Measurements from ENCODE around the gene PNLIP.

The PNLIP gene

DNA sequence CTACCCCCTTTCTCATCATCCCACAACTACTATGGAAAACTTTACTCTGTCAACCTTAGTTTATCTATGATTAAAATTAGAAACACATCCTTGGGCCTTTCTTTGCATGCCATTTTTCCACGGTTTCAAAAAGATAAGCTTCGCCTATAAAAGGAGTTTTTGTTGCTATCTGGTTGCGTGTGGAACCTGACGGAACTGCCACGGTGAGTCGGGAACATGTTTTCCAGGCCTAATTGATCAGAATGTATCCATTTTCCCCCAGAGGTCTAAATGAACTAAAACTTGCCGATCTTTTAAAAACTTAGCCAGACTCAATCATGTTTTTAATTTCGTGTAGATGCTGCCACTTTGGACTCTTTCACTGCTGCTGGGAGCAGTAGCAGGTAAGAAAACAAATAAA, at the start of gene PNLIP:
Gene PNLIP, plus strand, starts transcription at position 176 of the 400 bp plus-strand sequence. Its CDS starts 162 bp downstream, at position 338.
- no peak for DNase-seq

- no peak for DNase-seq
These were observed 40.9 kb upstream of the PNLIP start for GRCh38 chr10:116504786-116505185.

DNA sequence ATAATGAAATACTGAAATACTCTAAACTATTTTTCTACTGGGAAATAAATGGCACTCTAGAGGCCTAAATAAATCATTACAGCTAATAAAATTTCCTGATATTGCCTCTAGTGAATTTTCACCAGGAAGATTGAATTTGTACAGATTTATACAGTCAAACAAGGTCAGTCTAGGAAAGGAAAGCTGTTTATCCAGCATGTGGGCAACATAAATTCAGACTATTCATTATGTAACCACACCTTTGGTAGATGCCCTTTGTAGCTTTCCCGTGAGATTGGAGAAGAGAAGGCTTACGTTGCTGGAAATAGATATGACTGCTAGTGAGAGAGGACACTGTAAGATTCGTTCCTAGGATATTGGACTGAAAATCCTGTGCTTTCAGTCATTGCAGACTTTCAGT, 35.2 kb upstream of the PNLIP start:
- no peak for DNase-seq

- DNase-seq, result no peak
These were observed 34.4 kb upstream of the PNLIP start for GRCh38 chr10:116511365-116511764.

- no peak for DNase-seq
These were observed 24.1 kb upstream of the PNLIP start for GRCh38 chr10:116521424-116522290.

GRCh38 chr10:116522803-116523381, 22.8 kb upstream of the PNLIP start:
- no peak for DNase-seq

DNA sequence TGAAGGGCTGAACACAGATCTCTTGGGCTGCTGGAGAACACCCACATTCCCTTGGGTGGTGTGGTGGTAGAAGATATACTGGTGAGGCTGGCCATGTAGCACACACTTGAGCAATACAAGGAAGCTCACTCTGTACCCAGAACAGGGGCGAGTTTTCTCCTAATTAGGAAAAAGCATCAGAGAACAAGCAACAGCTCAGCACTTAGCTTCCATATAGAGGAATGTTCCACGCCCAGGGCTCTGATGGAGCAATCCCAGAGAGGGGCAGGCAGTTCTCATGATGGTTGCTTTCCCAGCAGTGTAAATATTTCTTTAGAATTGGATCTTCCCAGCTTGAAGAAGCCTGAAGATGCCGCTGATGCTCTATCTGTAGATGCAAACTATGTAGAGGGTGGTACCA, 21.0 kb upstream of the PNLIP start:
- DNase-seq, result no peak

DNA sequence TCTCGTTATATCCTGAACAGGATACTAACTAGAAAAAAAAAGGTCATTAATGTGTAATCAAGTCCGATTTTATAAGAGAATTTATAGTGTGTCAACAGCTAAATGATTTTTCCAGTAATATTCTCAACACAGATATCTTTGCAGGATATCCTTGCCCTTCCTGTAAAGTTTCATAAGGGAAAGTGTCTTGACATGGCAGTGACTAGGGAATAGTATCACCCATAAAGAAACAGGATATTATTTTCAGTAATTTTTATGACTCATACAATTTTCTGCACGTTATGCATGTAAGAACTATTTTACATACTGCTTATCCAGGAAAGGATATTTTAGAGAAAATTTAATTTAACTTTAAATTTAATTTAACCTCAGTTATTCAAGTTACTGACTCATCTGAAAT, 19.5 kb upstream of the PNLIP start:
- DNase-seq, result no peak

- no peak for DNase-seq
These were observed 8.9 kb upstream of the PNLIP start for GRCh38 chr10:116536810-116537209.

DNA sequence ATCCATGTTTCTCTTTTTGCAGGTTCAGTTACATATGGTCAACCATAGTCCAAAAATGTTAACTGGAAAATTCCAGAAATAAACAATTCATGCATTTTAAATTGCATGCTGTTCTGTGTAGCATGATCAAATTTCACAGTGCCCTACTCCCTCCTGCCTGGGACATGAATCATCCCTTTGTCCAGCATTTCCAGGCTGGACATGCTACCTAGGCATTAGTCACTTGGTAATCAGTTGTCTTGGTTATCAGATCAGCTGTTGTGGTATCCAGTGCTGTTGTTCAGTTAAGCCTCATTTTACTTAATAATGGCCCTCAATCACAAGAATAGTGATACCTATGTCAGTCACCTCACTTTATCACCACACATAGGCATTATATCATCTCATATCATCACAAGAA, 7.3 kb upstream of the PNLIP start:
- no peak for DNase-seq

DNA sequence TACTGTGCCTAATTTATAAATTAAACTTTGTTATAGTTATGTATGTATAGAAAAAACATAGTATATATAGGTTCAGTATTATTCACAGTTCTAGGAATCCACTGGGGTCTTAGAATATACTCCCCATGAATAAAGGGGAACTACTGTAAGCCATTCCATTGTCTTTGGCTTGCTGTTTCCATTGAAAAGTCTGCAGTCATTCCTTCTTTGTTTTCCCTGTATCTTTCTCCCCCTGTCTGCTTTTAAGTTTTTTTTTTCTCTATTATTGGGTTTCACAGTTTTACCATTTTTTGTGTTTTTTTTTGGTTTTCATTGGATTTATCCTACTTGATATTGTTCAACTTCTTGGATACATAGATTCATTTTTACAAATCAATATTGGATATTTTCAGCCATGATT, 6.7 kb upstream of the PNLIP start:
- DNase-seq, result no peak

GRCh38 chr10:116540814-116541213, 4.9 kb upstream of the PNLIP start:
- DNase-seq, result no peak

DNA sequence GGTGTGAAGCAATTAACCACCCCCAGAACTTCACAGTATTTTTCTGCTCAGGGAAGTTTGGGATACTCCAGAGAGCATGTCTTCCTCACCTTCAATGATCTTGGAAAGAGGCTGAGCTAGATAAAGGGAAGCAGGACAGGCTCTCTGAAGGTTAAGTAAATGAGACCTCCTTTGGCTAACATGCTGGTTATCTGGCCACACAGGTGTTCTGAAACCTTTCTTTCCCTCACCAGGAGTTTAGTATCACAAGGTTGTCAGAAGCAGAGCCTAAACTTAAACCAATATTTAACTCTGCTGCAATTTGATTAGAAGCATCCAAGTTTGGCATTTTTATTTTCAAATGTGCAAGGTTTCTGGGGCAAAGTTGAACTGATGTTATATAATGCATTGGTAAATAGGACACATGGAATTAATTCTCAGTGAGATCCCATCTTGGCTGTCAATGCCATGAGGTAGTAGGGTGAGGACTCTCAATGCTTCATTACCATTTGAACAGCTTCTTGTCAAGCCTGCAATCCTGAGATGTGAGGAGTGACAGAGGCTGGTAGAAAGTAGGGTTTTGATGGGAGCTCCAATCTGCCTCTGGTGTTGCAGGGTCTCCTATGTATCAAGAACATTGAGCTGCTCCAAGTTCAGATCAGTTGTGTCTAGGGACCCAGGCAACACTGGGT, 3.6 kb upstream of the PNLIP start:
- no peak for DNase-seq

GRCh38 chr10:116545122-116545521, 609 bp upstream of the PNLIP start:
- no peak for DNase-seq

GRCh38 chr10:116548301-116548700, 2.6 kb downstream of the PNLIP start:
- no peak for DNase-seq

DNA sequence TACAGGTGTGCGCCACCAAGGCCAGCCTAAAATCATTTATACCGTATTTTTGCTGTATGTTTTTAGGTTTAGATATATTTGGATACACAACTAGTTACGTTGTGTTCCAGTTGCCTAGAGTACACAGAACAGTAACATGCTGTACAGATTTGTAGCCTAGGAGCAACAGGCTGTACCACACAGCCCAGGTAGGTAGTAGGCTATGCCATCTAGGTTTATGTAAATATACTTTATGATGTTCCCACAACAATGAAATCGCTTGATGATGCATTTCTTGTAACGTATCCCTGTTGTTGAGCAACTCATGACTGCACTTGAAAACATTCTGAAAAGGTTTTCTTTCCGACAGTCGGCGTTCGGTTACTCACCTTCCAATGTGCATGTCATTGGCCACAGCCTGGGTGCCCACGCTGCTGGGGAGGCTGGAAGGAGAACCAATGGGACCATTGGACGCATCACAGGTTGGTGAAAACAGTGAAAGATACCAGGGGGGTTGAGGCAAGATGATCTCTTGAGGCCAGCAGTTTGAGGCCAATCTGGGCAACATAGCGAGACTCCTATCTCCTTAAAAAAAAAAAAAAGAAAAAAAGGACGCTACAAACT, 7.7 kb downstream of the PNLIP start:
- no peak for DNase-seq

GRCh38 chr10:116554628-116555027, 8.9 kb downstream of the PNLIP start:
- DNase-seq, result no peak

- no peak for DNase-seq
These were observed 10.1 kb downstream of the PNLIP start for GRCh38 chr10:116555880-116556279.

DNA sequence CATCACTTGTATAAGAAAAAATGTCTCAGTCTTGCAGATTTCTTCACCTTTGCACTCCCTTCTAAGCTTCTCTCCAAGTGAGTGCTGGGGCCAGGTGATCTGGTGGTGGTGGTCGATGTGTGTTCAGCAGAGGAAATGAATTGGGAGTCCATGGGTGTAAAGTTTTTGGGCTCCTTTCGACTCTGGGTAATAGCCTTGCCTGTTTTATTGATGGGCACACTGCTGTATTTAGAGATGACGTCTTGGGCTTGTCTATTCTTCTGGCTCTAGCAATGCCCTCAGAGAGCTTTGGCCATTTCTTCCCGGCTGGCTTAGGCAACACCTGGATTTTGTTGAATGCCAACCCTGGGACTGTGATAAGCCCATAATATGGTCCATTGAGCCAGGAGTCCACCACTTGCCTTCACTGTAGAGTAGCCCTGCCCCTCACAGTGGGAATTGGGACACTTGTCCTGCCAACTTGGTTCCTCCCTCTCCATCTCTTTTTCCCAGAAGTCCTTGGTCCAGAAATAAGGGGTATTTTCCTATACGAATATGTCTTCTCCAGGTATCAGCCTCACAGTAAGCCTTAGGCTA, 11.7 kb downstream of the PNLIP start:
- DNase-seq, result no peak

- no peak for DNase-seq
These were observed 19.8 kb downstream of the PNLIP start for GRCh38 chr10:116565534-116565933.

DNA sequence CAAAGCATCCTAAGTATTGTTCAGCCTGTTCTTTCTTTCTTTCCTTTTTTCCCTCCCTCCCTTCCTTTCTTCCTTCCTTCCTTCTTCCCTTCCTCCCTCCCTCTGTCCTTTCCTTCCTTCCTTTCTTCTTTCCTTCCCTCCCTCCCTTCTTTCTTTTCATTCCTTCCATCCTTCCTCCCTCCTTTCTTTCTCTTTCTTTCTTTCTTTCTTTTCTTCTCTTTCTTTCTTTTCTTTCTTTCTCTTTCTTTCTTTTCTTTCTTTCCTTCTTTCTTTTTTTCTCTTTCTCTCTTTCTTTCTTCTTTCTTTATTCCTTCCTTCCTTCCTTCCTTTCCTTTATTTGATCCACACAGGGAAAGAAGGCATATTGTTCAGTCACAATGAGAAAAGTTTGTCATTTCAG, 21.2 kb downstream of the PNLIP start:
- DNase-seq, result no peak

GRCh38 chr10:116567335-116567734, 21.6 kb downstream of the PNLIP start:
- DNase-seq, result no peak

DNA sequence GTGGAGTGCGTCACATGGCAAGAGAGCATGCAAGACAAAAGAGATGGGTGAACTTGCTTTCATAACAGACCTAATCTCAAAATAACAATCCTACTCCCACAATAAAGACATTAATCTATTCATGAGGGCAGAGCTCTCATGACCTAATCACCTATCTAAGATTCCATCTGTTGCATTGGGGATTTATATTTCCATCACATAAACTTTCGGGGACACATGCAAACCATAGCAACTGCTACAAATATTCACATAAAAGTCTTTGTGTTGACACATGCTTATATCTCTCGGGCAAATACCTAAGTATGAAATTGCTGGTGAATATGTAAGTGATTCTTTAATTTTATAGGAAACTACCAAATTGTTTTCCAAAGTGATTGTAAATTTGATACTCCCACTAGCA, 29.1 kb downstream of the PNLIP start:
- no peak for DNase-seq
